ENCODE results near the gene TRIM46. TPM values are rescaled to one million over a fixed set of nuclear protein-coding genes. Genes with fewer than 3 reads are reported as not detected.

The TRIM46 gene
- total RNA-seq, 1 experiment from 2014 or later = 3.8 TPM

DNA sequence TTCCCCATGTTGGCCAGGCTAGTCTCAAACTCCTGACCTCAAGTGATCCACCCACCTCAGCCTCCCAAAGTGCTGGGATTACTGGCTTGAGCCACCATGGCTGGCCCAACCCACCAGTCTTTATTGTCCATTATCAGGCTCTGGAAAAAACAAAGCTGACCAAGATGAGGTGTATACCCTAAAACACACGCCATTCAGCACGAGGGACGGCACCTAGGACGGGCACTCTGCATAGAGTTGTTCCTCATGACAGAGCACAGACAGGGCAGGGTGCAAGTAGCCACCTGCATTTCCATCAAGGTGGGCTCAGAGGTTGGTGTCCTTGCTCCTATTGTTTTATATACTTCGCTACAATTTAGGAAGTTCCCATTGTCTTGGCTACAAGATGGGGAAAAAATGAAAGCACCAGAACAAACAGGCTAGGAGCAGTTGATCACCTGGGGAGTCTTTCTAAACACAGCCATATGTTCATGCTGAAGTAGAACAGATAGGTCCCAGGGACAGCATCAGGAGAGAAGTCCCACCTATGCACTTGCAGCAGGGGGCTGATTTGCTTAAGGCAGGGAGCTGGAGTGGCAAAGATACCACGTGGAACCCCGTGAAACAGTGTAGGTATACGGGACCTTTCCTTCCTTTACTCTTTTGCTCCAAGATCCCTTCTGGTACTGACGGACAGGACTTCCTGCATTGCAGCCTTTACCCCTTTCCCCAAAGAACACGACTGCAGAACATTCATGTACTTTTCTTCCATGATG lies 5.0 kb upstream of the TRIM46 start:
- CTCF ChIA-PET = interaction anchor here (0.6 to 3.6 kb wide), 17 partner anchors 10 to 124 kb away, joined by 3 to 163 read pairs (median 7); partner anchors contain the start of genes DPM3, EFNA3, EFNA4 and THBS3
- BruUV-seq (replicated peaks) = no TSS peak
- DNase-seq (ENCODE audit: low read depth, low spot score) (no peak), ATAC-seq (no peak)
- Histone ChIP-seq H3K27ac (ENCODE audit: low read depth, low read length) (no peak overlapping the region), H4K20me1 (ENCODE audit: insufficient read depth) (no peaks in the 10 kb centered on the region), H3K79me2 (ENCODE audit: insufficient read depth, low read length) (peaks cover 25% of the 10 kb centered on the region), H3K9me3 (ENCODE audit: control insufficient read depth in 1 of 2, insufficient read depth in 1 of 2, low read depth in 1 of 2, low read length in 2 of 2) (no peaks in the 10 kb centered on the region), H3K4me3 (replicated peaks in 1 of 2; ENCODE audit: low read depth in 1 of 2, low read length in 2 of 2) (no peak overlapping the region), H3K27me3 (ENCODE audit: insufficient read depth, low read length) (no peaks in the 10 kb centered on the region), H3K9ac (ENCODE audit: low read length) (no peak overlapping the region), H3K36me3 (ENCODE audit: control insufficient read depth in 1 of 2, insufficient read depth in 2 of 2, low read length in 2 of 2) (peaks cover 2 to 7% of the 10 kb centered on the region in 2 experiments; a peak in 3 of 4 replicates), H3K4me2 (ENCODE audit: low read length) (no peak overlapping the region; the same call in 1 of the 2 replicates), H3K4me1 (ENCODE audit: control insufficient read depth in 1 of 2, insufficient read depth in 2 of 2, low read length in 2 of 2) (peaks cover 9 to 23% of the 10 kb centered on the region in 2 experiments; a peak in 2 of 4 replicates), H2AFZ (ENCODE audit: low read depth, low read length, poor library complexity, severe bottlenecking) (no peak overlapping the region), H3K9me2 (ENCODE audit: insufficient read depth) (no peaks in the 10 kb centered on the region)
- intact Hi-C loops (cut with micrococcal nuclease) = loop anchor here (5.0 kb wide), 1 partner anchor 56 kb away; no protein-coding TSS in a partner anchor
- no peak for TF ChIP-seq RAD21 (IDR thresholded peaks at IDR 0.05; ENCODE audit: low read depth)
- TF ChIP-seq TCF7L2 (IDR thresholded peaks at IDR 0.05; ENCODE audit: borderline replicate concordance, extremely low read depth, insufficient read depth, insufficient read length) = no peak
- no peak for TF ChIP-seq POLR2AphosphoS5 (IDR thresholded peaks at IDR 0.05; ENCODE audit: low read depth, low read length)
- TF ChIP-seq YY1 (IDR thresholded peaks at IDR 0.05; ENCODE audit: extremely low read depth, insufficient replicate concordance, low read depth, low read length) = no peak
- no peak for TF ChIP-seq SP1 (IDR thresholded peaks at IDR 0.05; ENCODE audit: low read depth)
- TF ChIP-seq, protein P1, sequence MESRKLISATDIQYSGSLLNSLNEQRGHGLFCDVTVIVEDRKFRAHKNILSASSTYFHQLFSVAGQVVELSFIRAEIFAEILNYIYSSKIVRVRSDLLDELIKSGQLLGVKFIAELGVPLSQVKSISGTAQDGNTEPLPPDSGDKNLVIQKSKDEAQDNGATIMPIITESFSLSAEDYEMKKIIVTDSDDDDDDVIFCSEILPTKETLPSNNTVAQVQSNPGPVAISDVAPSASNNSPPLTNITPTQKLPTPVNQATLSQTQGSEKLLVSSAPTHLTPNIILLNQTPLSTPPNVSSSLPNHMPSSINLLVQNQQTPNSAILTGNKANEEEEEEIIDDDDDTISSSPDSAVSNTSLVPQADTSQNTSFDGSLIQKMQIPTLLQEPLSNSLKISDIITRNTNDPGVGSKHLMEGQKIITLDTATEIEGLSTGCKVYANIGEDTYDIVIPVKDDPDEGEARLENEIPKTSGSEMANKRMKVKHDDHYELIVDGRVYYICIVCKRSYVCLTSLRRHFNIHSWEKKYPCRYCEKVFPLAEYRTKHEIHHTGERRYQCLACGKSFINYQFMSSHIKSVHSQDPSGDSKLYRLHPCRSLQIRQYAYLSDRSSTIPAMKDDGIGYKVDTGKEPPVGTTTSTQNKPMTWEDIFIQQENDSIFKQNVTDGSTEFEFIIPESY (IDR thresholded peaks at IDR 0.05; ENCODE audit: extremely low read depth, insufficient replicate concordance, low read length) = no peak
- TF ChIP-seq CBX3 (IDR thresholded peaks at IDR 0.05; ENCODE audit: low read depth) = no peak
- no peak for TF ChIP-seq SIN3A (IDR thresholded peaks at IDR 0.05; ENCODE audit: low read depth)
- TF ChIP-seq, protein P2, sequence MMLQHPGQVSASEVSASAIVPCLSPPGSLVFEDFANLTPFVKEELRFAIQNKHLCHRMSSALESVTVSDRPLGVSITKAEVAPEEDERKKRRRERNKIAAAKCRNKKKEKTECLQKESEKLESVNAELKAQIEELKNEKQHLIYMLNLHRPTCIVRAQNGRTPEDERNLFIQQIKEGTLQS (IDR thresholded peaks at IDR 0.05) = no peak
- TF ChIP-seq ZNF274 (IDR thresholded peaks at IDR 0.05; ENCODE audit: low read depth, low read length) = no peak
- no peak for TF ChIP-seq CEBPB (IDR thresholded peaks at IDR 0.05; ENCODE audit: low read depth)
- no peak for TF ChIP-seq EZH2phosphoT487 (IDR thresholded peaks at IDR 0.05; ENCODE audit: borderline replicate concordance)
- no peak for TF ChIP-seq EGR1 (IDR thresholded peaks at IDR 0.05; ENCODE audit: low read depth)
- TF ChIP-seq SRF (IDR thresholded peaks at IDR 0.05; ENCODE audit: low read depth) = no peak
- POLR2A ChIA-PET = interaction anchor here (0.6 to 1.5 kb wide), 3 partner anchors 17 to 84 kb away, joined by 4 to 7 read pairs (median 7); no protein-coding TSS in a partner anchor
- RAD21 ChIA-PET (ENCODE audit: low non-redundant PET in 1 of 2, low total read pairs in 2 of 2, uncharacterized antibody in 2 of 2, unreplicated experiment in 2 of 2) = interaction anchor here (0.7 to 1.7 kb wide), 6 partner anchors 32 to 83 kb away, joined by 3 to 35 read pairs (median 7); no protein-coding TSS in a partner anchor
